PC-9 (cell line): Measurements from ENCODE around the gene FAF1. TPM values are rescaled to one million over a fixed set of nuclear protein-coding genes. Genes with fewer than 3 reads are reported as not detected.

Experiments
- BruUV-seq: library from RNA; stranded (reverse); fragments of 400-500 nt; replicated peaks from 2 replicates; lab custom pipeline; 2021; lab: Mats Ljungman, UMichigan
- CTCF ChIA-PET: fragments of 300-600 bp; sonication (Branson Sonifier 250); formaldehyde crosslinking; loops from one replicate; lab custom pipeline; 2022; ENCODE audit warnings: antibody characterized with exemption; lab: Charles Lee
- POLR2A ChIA-PET: fragments of 300-600 bp; sonication (Branson Sonifier 250); formaldehyde crosslinking; loops from one replicate; lab custom pipeline; 2022; ENCODE audit warnings: antibody characterized with exemption; ENCODE audit not compliant: unreplicated experiment; lab: Charles Lee
- DNase-seq, 2 experiments: peaks; one replicate each; pipeline versions ENCODE4 v3.0.0 to v3.0.0-alpha.2; 2015 to 2022; ENCODE audit warnings: mixed read lengths in 1 of 2
- H2AFZ ChIP-seq: fragments of 200-600 bp; sonication (generic); 2 replicates; pipeline ENCODE4 v1.8.1; 2017; ENCODE audit warnings: antibody characterized with exemption
- H3F3A ChIP-seq: fragments of 200-600 bp; sonication (generic); 2 replicates; pipeline ENCODE4 v1.8.1; 2017; ENCODE audit warnings: antibody characterized with exemption, mild to moderate bottlenecking, low read depth; ENCODE audit not compliant: insufficient read depth
- H3K27ac ChIP-seq: fragments of 200-600 bp; sonication (generic); 2 replicates; pipeline ENCODE4 v1.6.1; 2016; ENCODE audit warnings: mixed run types
- H3K27me3 ChIP-seq: fragments of 200-600 bp; sonication (generic); 2 replicates; pipeline ENCODE4 v1.6.1; 2016; ENCODE audit warnings: low read depth, mixed run types; ENCODE audit not compliant: insufficient read depth
- H3K36me3 ChIP-seq: fragments of 200-600 bp; sonication (generic); 2 replicates; pipeline ENCODE4 v1.6.1; 2016; ENCODE audit warnings: low read depth, mixed run types
- H3K4me1 ChIP-seq: fragments of 200-600 bp; sonication (generic); replicated peaks from 2 replicates; pipeline ENCODE4 v1.6.1; 2016; ENCODE audit warnings: mixed run types; ENCODE audit not compliant: insufficient read depth
- H3K4me2 ChIP-seq: fragments of 200-600 bp; sonication (generic); 2 replicates; pipeline ENCODE4 v1.6.1; 2017; ENCODE audit warnings: mixed run types
- H3K4me3 ChIP-seq: fragments of 200-600 bp; sonication (generic); 2 replicates; pipeline ENCODE4 v1.6.1; 2016; ENCODE audit warnings: mixed run types
- H3K79me2 ChIP-seq: fragments of 200-600 bp; sonication (generic); 2 replicates; pipeline ENCODE4 v1.6.1; 2017; ENCODE audit warnings: low read depth, mixed run types
- H3K9me2 ChIP-seq: fragments of 200-600 bp; sonication (generic); 2 replicates; pipeline ENCODE4 v1.8.1; 2017; ENCODE audit warnings: mild to moderate bottlenecking; ENCODE audit not compliant: insufficient read depth
- H3K9me3 ChIP-seq: fragments of 200-600 bp; sonication (generic); 2 replicates; pipeline ENCODE4 v1.8.1; 2016; ENCODE audit warnings: low read depth; ENCODE audit not compliant: insufficient read depth
- H4K20me1 ChIP-seq: fragments of 200-600 bp; sonication (generic); 2 replicates; pipeline ENCODE4 v1.8.1; 2017; ENCODE audit not compliant: insufficient read depth
- EZH2 ChIP-seq: fragments of 200-600 bp; sonication (generic); IDR thresholded peaks from 2 replicates; pipeline ENCODE4 v1.8.0; 2017; ENCODE audit warnings: antibody characterized with exemption, low read depth
- intact Hi-C: fragments of 100-400 bp; cut with micrococcal nuclease; formaldehyde crosslinking; loops from one replicate; pipeline ENCODE4 v1.10.0; 2022; ENCODE audit not compliant: unreplicated experiment
- total RNA-seq: library from RNA; stranded (reverse); gene quantifications from 2 replicates; pipeline ENCODE4 v1.2.3, GENCODE V29; 2021
- TF ChIP-seq, protein P1 (sequence below): fragments of 200-600 bp; sonication (generic); conservative IDR thresholded peaks from 2 replicates; pipeline ENCODE4 v1.6.1; 2017; ENCODE audit warnings: mixed run types, antibody characterized with exemption, mild to moderate bottlenecking, moderate library complexity

Gene FAF1
- total RNA-seq, 1 experiment from 2014 or later = 105 TPM

DNA sequence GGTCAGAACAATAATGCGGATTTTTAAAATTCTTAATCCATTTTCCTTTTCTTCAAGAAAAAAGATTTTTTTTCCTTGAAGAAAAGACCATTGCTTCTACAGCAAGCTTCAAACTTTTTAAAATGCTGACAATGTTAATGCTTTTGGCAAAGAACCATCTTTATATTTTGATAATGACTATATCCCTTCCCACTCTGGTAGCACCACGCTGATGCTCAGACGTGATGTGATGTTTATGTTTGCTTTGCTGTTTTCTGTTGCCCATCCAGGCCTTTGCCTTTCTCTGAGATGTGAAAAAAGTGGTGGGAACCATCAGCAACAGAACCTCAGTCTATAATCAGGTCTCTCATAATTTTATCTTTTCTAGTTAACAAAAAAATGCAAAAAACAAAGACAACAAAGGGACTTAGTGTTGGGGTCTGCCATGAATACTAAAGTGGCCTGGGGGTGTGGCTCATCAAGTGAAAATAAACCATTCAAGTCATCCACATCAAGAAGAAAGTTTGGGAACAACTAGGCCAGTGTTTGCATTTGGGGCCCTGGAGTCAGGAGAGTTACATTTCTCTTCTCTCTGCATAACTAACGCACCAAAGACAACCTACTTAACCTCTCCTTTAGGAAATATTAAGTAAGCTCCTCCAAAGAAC is 292.2 kb downstream of the FAF1 start:
- Histone ChIP-seq H2AFZ (no peak overlapping the region), H3K27me3 (no peaks in the 10 kb centered on the region), H3F3A (no peaks in the 10 kb centered on the region; the same call in 1 of the 2 replicates), H3K9me3 (no peaks in the 10 kb centered on the region), H3K79me2 (no peaks in the 10 kb centered on the region), H3K4me3 (no peak overlapping the region), H3K4me2 (no peak overlapping the region), H4K20me1 (no peaks in the 10 kb centered on the region), H3K36me3 (no peaks in the 10 kb centered on the region), H3K9me2 (no peaks in the 10 kb centered on the region), H3K27ac (no peak overlapping the region), H3K4me1 (no peaks in the 10 kb centered on the region)
- no peak for DNase-seq
- BruUV-seq = no TSS peak
- TF ChIP-seq EZH2 = no peak
- TF ChIP-seq, protein P1, sequence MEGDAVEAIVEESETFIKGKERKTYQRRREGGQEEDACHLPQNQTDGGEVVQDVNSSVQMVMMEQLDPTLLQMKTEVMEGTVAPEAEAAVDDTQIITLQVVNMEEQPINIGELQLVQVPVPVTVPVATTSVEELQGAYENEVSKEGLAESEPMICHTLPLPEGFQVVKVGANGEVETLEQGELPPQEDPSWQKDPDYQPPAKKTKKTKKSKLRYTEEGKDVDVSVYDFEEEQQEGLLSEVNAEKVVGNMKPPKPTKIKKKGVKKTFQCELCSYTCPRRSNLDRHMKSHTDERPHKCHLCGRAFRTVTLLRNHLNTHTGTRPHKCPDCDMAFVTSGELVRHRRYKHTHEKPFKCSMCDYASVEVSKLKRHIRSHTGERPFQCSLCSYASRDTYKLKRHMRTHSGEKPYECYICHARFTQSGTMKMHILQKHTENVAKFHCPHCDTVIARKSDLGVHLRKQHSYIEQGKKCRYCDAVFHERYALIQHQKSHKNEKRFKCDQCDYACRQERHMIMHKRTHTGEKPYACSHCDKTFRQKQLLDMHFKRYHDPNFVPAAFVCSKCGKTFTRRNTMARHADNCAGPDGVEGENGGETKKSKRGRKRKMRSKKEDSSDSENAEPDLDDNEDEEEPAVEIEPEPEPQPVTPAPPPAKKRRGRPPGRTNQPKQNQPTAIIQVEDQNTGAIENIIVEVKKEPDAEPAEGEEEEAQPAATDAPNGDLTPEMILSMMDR = no peak
- ChIA-PET POLR2A (no interaction called here), CTCF (no interaction called here)
- intact Hi-C loops = no loop called here

DNA sequence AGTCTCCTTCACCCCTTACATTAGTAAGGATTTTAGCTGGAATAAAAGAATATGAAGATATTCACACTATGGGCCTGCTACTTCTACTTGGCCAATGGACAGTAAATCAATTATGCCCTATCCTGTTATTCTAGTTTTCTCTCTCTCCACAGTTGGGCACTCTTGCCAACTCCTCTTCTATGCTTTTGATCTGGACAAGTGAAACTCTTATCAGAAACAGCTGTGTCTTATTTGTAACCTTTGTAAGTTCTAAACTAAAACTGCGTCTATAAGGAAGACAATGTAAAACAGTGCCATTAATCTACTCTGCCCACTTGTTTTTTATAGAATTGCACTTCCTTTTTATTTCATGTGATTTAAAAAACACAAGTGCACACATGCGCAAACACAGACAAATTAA is 292.8 kb downstream of the FAF1 start:
- no peak for DNase-seq
- BruUV-seq = no TSS peak
- no peak overlapping the region for H2AFZ ChIP-seq
- H3K9me3 ChIP-seq = no peaks in the 10 kb centered on the region
- H3K27me3 ChIP-seq = no peaks in the 10 kb centered on the region
- no peak overlapping the region for H3K27ac ChIP-seq
- H3K79me2 ChIP-seq = no peaks in the 10 kb centered on the region
- intact Hi-C loops = no loop called here
- no peak overlapping the region for H3K4me3 ChIP-seq
- CTCF ChIA-PET = no interaction called here
- TF ChIP-seq EZH2 = no peak
- TF ChIP-seq, protein P1 = no peak
- no peaks in the 10 kb centered on the region for H4K20me1 ChIP-seq
- H3K4me2 ChIP-seq = no peak overlapping the region
- H3F3A ChIP-seq = no peaks in the 10 kb centered on the region; the same call in 1 of the 2 replicates
- no peaks in the 10 kb centered on the region for H3K9me2 ChIP-seq
- POLR2A ChIA-PET = no interaction called here
- no peaks in the 10 kb centered on the region for H3K36me3 ChIP-seq
- no peaks in the 10 kb centered on the region for H3K4me1 ChIP-seq

DNA sequence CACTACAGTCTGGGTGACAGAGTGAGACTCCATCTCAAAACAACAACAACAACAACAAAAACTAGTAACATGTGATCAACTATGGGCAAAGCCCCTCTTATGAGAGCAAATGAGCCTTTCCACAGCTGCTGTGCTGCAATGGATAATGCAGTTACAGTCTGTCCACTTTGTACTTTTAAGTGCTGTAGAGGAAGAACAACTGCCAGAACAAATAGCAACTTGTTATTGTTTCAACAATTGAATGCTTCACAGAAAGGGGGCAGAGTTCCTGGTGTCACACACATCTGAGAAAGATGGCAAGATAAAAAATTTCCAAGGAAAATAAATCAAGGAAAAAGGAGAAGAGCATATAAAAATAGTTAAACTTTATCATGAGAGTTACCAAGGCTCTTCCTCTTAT is 293.2 kb downstream of the FAF1 start:
- no peaks in the 10 kb centered on the region for H3K9me3 ChIP-seq
- no peaks in the 10 kb centered on the region for H3K79me2 ChIP-seq
- intact Hi-C loops = no loop called here
- no peaks in the 10 kb centered on the region for H3K9me2 ChIP-seq
- no TSS peak for BruUV-seq
- H3K27ac ChIP-seq = no peak overlapping the region
- no peaks in the 10 kb centered on the region for H3K36me3 ChIP-seq
- no peaks in the 10 kb centered on the region for H4K20me1 ChIP-seq
- H3F3A ChIP-seq = no peaks in the 10 kb centered on the region; the same call in 1 of the 2 replicates
- ChIA-PET POLR2A (no interaction called here), CTCF (no interaction called here)
- no peak overlapping the region for H3K4me2 ChIP-seq
- DNase-seq = no peak
- no peak overlapping the region for H2AFZ ChIP-seq
- no peaks in the 10 kb centered on the region for H3K4me1 ChIP-seq
- no peak overlapping the region for H3K4me3 ChIP-seq
- TF ChIP-seq, protein P1 = no peak
- no peak for TF ChIP-seq EZH2
- H3K27me3 ChIP-seq = no peaks in the 10 kb centered on the region
